ENCODE data around the gene AKAP13.

AKAP13 gene

GRCh38 chr15:85394554-85395333, 14.3 kb downstream of the AKAP13 start:
- TF ChIP-seq NFIC (IDR thresholded peaks at IDR 0.05) (no peak; the same call in 1 of the 2 replicates), EGR1 (IDR thresholded peaks at IDR 0.05) (no peak), TAF1 (IDR thresholded peaks at IDR 0.05; ENCODE audit: low read depth) (no peak), RAD21 (IDR thresholded peaks at IDR 0.05; ENCODE audit: low read depth) (no peak), TCF12 (IDR thresholded peaks at IDR 0.05; ENCODE audit: low read depth) (no peak), FOXM1 (IDR thresholded peaks at IDR 0.05; ENCODE audit: borderline replicate concordance, low read depth) (no peak), YY1 (IDR thresholded peaks at IDR 0.05; ENCODE audit: low read depth) (no peak), TEAD4 (IDR thresholded peaks at IDR 0.05) (no peak)

- TF ChIP-seq RAD21 (IDR thresholded peaks at IDR 0.05; ENCODE audit: low read depth) (no peak), MAX (IDR thresholded peaks at IDR 0.05) (no peak), TEAD4 (IDR thresholded peaks at IDR 0.05) (no peak)
These were observed 16.2 kb downstream of the AKAP13 start for GRCh38 chr15:85396554-85396953.

GRCh38 chr15:85397151-85397550, 16.7 kb downstream of the AKAP13 start:
- TF ChIP-seq MAX (IDR thresholded peaks at IDR 0.05) = no peak
- no peak for TF ChIP-seq RAD21 (IDR thresholded peaks at IDR 0.05; ENCODE audit: low read depth)
- no peak for TF ChIP-seq USF1 (IDR thresholded peaks at IDR 0.05)
- TF ChIP-seq CREB1 (IDR thresholded peaks at IDR 0.05; ENCODE audit: low read depth) = no peak
- no peak for TF ChIP-seq CEBPB (IDR thresholded peaks at IDR 0.05)
- no peak for TF ChIP-seq TEAD4 (IDR thresholded peaks at IDR 0.05)
- no peak for TF ChIP-seq EP300 (IDR thresholded peaks at IDR 0.05; ENCODE audit: borderline replicate concordance)
- no peak for TF ChIP-seq NFIC (IDR thresholded peaks at IDR 0.05)
- no peak for TF ChIP-seq EGR1 (IDR thresholded peaks at IDR 0.05)
- TF ChIP-seq REST (IDR thresholded peaks at IDR 0.05; ENCODE audit: low read depth) = no peak
- no peak for TF ChIP-seq TAF1 (IDR thresholded peaks at IDR 0.05; ENCODE audit: low read depth)
- TF ChIP-seq FOXM1 (IDR thresholded peaks at IDR 0.05; ENCODE audit: borderline replicate concordance, low read depth) = no peak
- TF ChIP-seq TCF12 (IDR thresholded peaks at IDR 0.05; ENCODE audit: low read depth) = no peak
- TF ChIP-seq ZBTB7A (IDR thresholded peaks at IDR 0.05; ENCODE audit: low read depth) = no peak
- no peak for TF ChIP-seq YY1 (IDR thresholded peaks at IDR 0.05; ENCODE audit: low read depth)

- TF ChIP-seq TCF12 (IDR thresholded peaks at IDR 0.05; ENCODE audit: low read depth) (no peak), EGR1 (IDR thresholded peaks at IDR 0.05) (no peak), CREB1 (IDR thresholded peaks at IDR 0.05; ENCODE audit: low read depth) (no peak), NFIC (IDR thresholded peaks at IDR 0.05) (no peak), ZBTB7A (IDR thresholded peaks at IDR 0.05; ENCODE audit: low read depth) (no peak), YY1 (IDR thresholded peaks at IDR 0.05; ENCODE audit: low read depth) (no peak), EP300 (IDR thresholded peaks at IDR 0.05; ENCODE audit: borderline replicate concordance) (no peak), RAD21 (IDR thresholded peaks at IDR 0.05; ENCODE audit: low read depth) (no peak), TEAD4 (IDR thresholded peaks at IDR 0.05) (no peak), FOXM1 (IDR thresholded peaks at IDR 0.05; ENCODE audit: borderline replicate concordance, low read depth) (no peak)
These were observed 17.5 kb downstream of the AKAP13 start for GRCh38 chr15:85397926-85398325.

GRCh38 chr15:85398822-85399221, 18.4 kb downstream of the AKAP13 start:
- no peak for TF ChIP-seq TCF12 (IDR thresholded peaks at IDR 0.05; ENCODE audit: low read depth)
- TF ChIP-seq RAD21 (IDR thresholded peaks at IDR 0.05; ENCODE audit: low read depth) = no peak
- TF ChIP-seq FOXM1 (IDR thresholded peaks at IDR 0.05; ENCODE audit: borderline replicate concordance, low read depth) = no peak

- TF ChIP-seq CEBPB (IDR thresholded peaks at IDR 0.05) (no peak), RAD21 (IDR thresholded peaks at IDR 0.05; ENCODE audit: low read depth) (no peak)
These were observed 19.2 kb downstream of the AKAP13 start for GRCh38 chr15:85399627-85400026.

- no peak for TF ChIP-seq REST (IDR thresholded peaks at IDR 0.05; ENCODE audit: low read depth)
- no peak for TF ChIP-seq MAX (IDR thresholded peaks at IDR 0.05)
- no peak for TF ChIP-seq YY1 (IDR thresholded peaks at IDR 0.05; ENCODE audit: low read depth)
- TF ChIP-seq EP300 (IDR thresholded peaks at IDR 0.05; ENCODE audit: borderline replicate concordance) = no peak
- TF ChIP-seq USF1 (IDR thresholded peaks at IDR 0.05) = no peak
- no peak for TF ChIP-seq TEAD4 (IDR thresholded peaks at IDR 0.05)
- no peak for TF ChIP-seq NFIC (IDR thresholded peaks at IDR 0.05)
- no peak for TF ChIP-seq RAD21 (IDR thresholded peaks at IDR 0.05; ENCODE audit: low read depth)
- no peak for TF ChIP-seq CREB1 (IDR thresholded peaks at IDR 0.05; ENCODE audit: low read depth)
- no peak for TF ChIP-seq FOXM1 (IDR thresholded peaks at IDR 0.05; ENCODE audit: borderline replicate concordance, low read depth)
- no peak for TF ChIP-seq CEBPB (IDR thresholded peaks at IDR 0.05)
- TF ChIP-seq TCF12 (IDR thresholded peaks at IDR 0.05; ENCODE audit: low read depth) = no peak
These were observed 20.2 kb downstream of the AKAP13 start for GRCh38 chr15:85400606-85401005.
